ENCODE measurements around the gene CTNNAL1. TPM values are rescaled to one million over a fixed set of nuclear protein-coding genes. Genes with fewer than 3 reads are reported as not detected.
A peak's percentile ranks its signal among the peaks of the same experiment; 100 is the strongest.

CTNNAL1 gene
- polyA plus RNA-seq, 1 of the 3 experiments (the other 2 are of a cell fraction), result 32.8 TPM

GRCh38 chr9:108953983-108954574 is 59.2 kb downstream of the CTNNAL1 start (continued):
- TF ChIP-seq CTCF (IDR thresholded peaks at IDR 0.05), result peak; percentile 78

GRCh38 chr9:108951578-108951977 is 61.7 kb downstream of the CTNNAL1 start:
- H3K27ac ChIP-seq (ENCODE audit: low read depth in 2 of 2, low read length in 1 of 2), result no peak overlapping the region
- no peak for TF ChIP-seq TCF12 (IDR thresholded peaks at IDR 0.05)
- TF ChIP-seq MAX (IDR thresholded peaks at IDR 0.05; ENCODE audit: low read depth), result no peak
- no peak for TF ChIP-seq NRF1 (IDR thresholded peaks at IDR 0.05; ENCODE audit: low read depth, low read length)
- TF ChIP-seq GABPA (IDR thresholded peaks at IDR 0.05; ENCODE audit: low read depth), result no peak
- TF ChIP-seq PBX3 (IDR thresholded peaks at IDR 0.05), result peak; percentile 33; the same call in 1 of the 2 replicates
- DNase-seq, result no peak
- H3F3A ChIP-seq (replicated peaks; ENCODE audit: insufficient read depth), result peaks cover 12% of the 10 kb centered on the region
- H3K9ac ChIP-seq, result no peak overlapping the region
- H3K36me3 ChIP-seq (replicated peaks in 1 of 2; ENCODE audit: control insufficient read depth in 1 of 2, insufficient read depth in 2 of 2, low read length in 1 of 2), result peaks cover 11 to 25% of the 10 kb centered on the region in 2 experiments
- POLR2A ChIA-PET, result no interaction called here
- H3K9me2 ChIP-seq, result no peaks in the 10 kb centered on the region
- H4K20me1 ChIP-seq (ENCODE audit: insufficient read depth), result no peaks in the 10 kb centered on the region
- peaks cover 2 to 11% of the 10 kb centered on the region in 2 experiments; a peak in 3 of 4 replicates for H3K4me1 ChIP-seq (ENCODE audit: control insufficient read depth in 1 of 2, insufficient read depth in 2 of 2, low read depth in 1 of 2, low read length in 1 of 2)
- CTCF ChIA-PET, result interaction anchor here (0.6 to 1.4 kb wide), 2 partner anchors 12 to 293 kb away, joined by 3 to 4 read pairs; no protein-coding TSS in a partner anchor
- no peak overlapping the region for H3K4me2 ChIP-seq
- no peaks in the 10 kb centered on the region for H3K9me3 ChIP-seq
- H2AFZ ChIP-seq (ENCODE audit: low read depth), result no peak overlapping the region
- H3K79me2 ChIP-seq (ENCODE audit: insufficient read depth), result no peaks in the 10 kb centered on the region
- H3K27me3 ChIP-seq (ENCODE audit: insufficient read depth), result no peaks in the 10 kb centered on the region
- no peak overlapping the region for H3K4me3 ChIP-seq (ENCODE audit: low read depth in 2 of 2, low read length in 1 of 2)
- WGBS (ENCODE audit: low lambda C conversion rate), result 65% methylated on average over 2 of the region's 2 CpGs

GRCh38 chr9:108950168-108950567 is 63.1 kb downstream of the CTNNAL1 start:
- WGBS (ENCODE audit: low lambda C conversion rate), result 88% methylated on average over 1 of the region's 1 CpG
- TF ChIP-seq MXI1 (IDR thresholded peaks at IDR 0.05; ENCODE audit: low read depth, low read length) (no peak), RFX5 (IDR thresholded peaks at IDR 0.05; ENCODE audit: low read length) (no peak), ELF1 (IDR thresholded peaks at IDR 0.05) (no peak), NFIC (IDR thresholded peaks at IDR 0.05; ENCODE audit: borderline replicate concordance) (no peak), NRF1 (IDR thresholded peaks at IDR 0.05; ENCODE audit: low read depth, low read length) (no peak), PBX3 (IDR thresholded peaks at IDR 0.05) (no peak)
- Histone ChIP-seq H3K36me3 (replicated peaks in 1 of 2; ENCODE audit: control insufficient read depth in 1 of 2, insufficient read depth in 2 of 2, low read length in 1 of 2) (peaks cover 11 to 25% of the 10 kb centered on the region in 2 experiments), H3F3A (replicated peaks; ENCODE audit: insufficient read depth) (peaks cover 7% of the 10 kb centered on the region), H4K20me1 (ENCODE audit: insufficient read depth) (no peaks in the 10 kb centered on the region), H3K4me3 (ENCODE audit: low read depth in 2 of 2, low read length in 1 of 2) (no peak overlapping the region), H3K27ac (ENCODE audit: low read depth in 2 of 2, low read length in 1 of 2) (no peak overlapping the region), H3K4me2 (no peak overlapping the region), H3K9me2 (no peaks in the 10 kb centered on the region), H2AFZ (ENCODE audit: low read depth) (no peak overlapping the region), H3K27me3 (ENCODE audit: insufficient read depth) (no peaks in the 10 kb centered on the region), H3K4me1 (ENCODE audit: control insufficient read depth in 1 of 2, insufficient read depth in 2 of 2, low read depth in 1 of 2, low read length in 1 of 2) (peaks cover 2 to 4% of the 10 kb centered on the region in 2 experiments; a peak in 2 of 4 replicates), H3K9ac (no peak overlapping the region), H3K9me3 (no peaks in the 10 kb centered on the region), H3K79me2 (ENCODE audit: insufficient read depth) (no peaks in the 10 kb centered on the region)
- ChIA-PET CTCF (interaction anchor here (0.9 to 1.4 kb wide), 3 partner anchors 8 to 11 kb away, joined by 3 to 4 read pairs (median 3); no protein-coding TSS in a partner anchor), POLR2A (no interaction called here)
- no peak for DNase-seq

Measured in SK-N-SH (cell line).